ENCODE results near the gene SPOPL.
A peak's percentile ranks its signal among the peaks of the same experiment; 100 is the strongest.
"Not testable (repeated sequence)": the region's sequence is repeated elsewhere in the genome, so short reads cannot be mapped to it uniquely, and the experiment has no call there.

Gene SPOPL

DNA sequence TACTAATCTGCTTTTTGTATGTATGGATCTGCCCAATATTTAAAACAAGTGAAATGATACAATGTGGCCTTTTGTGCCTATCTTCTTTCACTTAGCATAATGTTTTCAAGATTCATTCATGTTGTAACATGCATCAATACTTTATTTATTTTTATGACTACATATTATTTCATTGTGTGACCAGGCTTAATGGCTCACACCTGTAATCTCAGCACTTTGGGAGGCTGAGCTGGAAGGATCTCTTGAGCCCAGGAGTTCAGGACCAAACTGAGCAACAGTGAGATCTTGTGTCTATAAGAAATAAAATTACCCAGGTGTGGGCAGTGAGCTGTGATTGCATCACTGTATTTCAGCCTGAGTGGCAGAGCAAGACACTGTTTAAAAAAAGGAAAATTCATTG is 33.2 kb downstream of the SPOPL start:
- Mint-ChIP-seq H3K4me1 (peaks cover 68% of the 10 kb centered on the region), H3K36me3 (peaks cover 43% of the 10 kb centered on the region), H3K9me3 (peaks cover 9% of the 10 kb centered on the region), H3K27me3 (no peaks in the 10 kb centered on the region), H3K27ac (no peak overlapping the region), H3K4me3 (no peak overlapping the region)
- no peak for ATAC-seq

DNA sequence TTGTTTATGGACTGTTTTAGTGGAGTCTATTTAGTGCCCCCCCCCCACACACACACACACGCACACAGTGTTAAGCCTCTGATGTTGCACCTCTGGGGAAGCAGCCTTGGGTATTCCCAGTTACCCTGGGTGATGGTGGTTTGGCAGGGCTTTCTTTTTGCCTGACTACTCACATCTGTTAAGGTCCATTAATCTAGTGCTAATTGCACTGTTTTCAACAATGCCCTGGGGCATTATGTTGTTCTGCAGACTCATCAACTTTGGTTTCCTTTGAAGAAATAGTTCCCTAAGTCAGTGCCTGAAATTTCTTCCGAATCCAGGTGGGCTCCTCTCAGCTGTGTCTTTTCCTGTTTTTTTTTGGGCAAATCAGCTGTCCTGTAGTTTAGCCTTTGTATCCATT is 34.7 kb downstream of the SPOPL start:
- Mint-ChIP-seq H3K9me3 (peaks cover 9% of the 10 kb centered on the region), H3K27me3 (no peaks in the 10 kb centered on the region), H3K36me3 (peaks cover 41% of the 10 kb centered on the region), H3K27ac (peak overlapping the region; percentile 84), H3K4me1 (peaks cover 63% of the 10 kb centered on the region), H3K4me3 (peak overlapping the region; percentile 58)
- ATAC-seq = peak; percentile 97

DNA sequence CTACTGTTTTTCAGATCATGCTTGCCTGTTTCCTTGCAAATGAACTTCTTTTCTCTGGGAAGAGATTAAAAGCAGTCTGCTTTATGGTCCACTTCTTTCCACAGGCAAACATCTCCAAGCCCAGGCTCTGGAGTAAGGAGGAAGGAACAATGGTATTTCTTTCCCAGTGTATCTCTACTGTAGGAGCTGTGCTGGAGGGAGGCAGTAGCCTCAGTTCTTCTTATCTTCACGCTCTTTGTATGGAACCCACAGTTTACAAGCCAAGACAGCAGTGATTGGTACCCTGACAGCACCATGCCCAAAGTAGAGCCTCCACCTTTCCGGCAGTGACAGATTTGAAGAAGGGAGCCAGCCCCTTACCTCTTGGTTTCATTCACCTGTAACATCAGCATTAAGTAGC is 35.2 kb downstream of the SPOPL start:
- ATAC-seq = no peak
- Mint-ChIP-seq H3K4me1 (peaks cover 63% of the 10 kb centered on the region), H3K27ac (peak overlapping the region; percentile 84), H3K9me3 (peaks cover 9% of the 10 kb centered on the region), H3K36me3 (peaks cover 46% of the 10 kb centered on the region), H3K4me3 (no peak overlapping the region), H3K27me3 (no peaks in the 10 kb centered on the region)

DNA sequence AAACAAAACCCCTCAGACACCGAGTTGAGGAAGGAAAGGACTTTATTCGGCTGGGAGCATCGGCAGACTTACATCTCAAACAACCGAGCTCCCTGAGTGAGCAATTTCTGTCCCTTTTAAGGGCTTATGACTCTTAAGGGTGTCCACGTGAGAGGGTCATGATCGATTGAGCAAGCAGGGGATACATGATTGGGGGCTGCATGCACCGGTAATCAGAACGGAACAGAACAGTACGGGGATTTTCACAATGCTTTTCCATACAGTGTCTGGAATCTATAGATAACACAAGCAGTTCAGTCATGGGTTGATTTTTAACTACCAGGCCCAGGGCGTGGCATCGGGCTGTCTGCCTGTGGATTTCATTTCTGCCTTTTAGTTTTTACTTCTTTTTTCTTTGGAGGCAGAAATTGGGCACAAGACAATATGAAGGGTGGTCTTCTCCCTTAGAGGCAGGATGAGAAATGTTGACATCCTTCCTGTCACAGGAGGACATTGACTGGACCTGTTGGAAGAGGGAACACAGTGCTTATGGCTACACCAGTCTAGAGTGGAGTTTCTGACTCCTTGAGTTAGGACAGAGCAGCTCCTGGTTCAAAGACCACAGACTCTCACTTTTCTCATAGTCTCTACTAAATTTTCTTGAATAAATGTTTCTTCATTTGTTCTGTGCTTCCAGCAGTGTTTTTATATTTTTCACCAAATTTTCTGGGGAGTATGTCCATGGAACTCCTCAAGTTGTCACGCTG is 35.8 kb downstream of the SPOPL start:
- Mint-ChIP-seq H3K4me1 (peaks cover 66% of the 10 kb centered on the region), H3K4me3 (no peak overlapping the region), H3K9me3 (peaks cover 9% of the 10 kb centered on the region), H3K27me3 (no peaks in the 10 kb centered on the region), H3K36me3 (peaks cover 52% of the 10 kb centered on the region), H3K27ac (peak overlapping the region; percentile 84)
- no peak for ATAC-seq

DNA sequence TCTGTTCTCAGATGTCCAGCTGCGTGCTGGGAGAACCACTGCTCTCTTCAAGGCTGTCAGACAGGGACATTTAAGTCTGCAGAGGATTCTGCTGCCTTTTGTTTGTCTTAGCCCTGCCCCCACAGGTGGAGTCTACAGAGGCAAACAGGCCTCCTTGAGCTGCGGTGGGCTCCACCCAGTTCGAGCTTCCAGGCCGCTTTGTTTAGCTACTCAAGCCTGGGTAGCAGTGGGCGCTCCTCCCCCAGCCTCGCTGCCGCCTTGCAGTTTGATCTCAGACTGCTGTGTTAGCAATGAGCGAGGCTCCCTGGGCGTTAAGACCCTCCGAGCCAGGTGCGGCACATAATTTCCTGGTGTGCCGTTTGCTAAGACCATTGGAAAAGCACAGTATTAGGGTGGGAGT is 42.6 kb downstream of the SPOPL start:
- not testable (repeated sequence) for ATAC-seq, H3K4me3 Mint-ChIP-seq, H3K27ac Mint-ChIP-seq, H3K9me3 Mint-ChIP-seq, H3K27me3 Mint-ChIP-seq
- Mint-ChIP-seq H3K36me3 (peaks cover 45% of the 10 kb centered on the region), H3K4me1 (peaks cover 55% of the 10 kb centered on the region)

DNA sequence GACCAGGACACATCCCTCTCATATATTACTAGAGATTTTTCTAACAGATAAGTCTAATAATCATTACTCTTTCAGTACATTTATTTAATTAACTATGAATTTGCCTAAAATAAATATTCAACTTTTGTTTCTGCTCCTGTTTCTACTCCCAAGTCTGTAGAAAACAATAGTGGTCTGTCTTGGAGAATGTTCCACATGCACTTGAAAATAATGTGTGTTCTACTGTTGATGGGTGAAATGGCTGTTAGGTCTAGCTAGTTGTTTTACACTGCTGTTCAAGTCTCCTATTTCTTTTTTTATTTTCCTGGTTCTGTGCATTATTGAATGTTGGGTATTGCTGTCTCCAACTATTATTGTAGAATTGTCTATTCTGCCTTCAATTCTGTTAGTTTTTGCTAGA is 47.2 kb downstream of the SPOPL start:
- peak overlapping the region; percentile 17 for H3K27ac Mint-ChIP-seq
- H3K4me1 Mint-ChIP-seq = peaks cover 36% of the 10 kb centered on the region
- H3K4me3 Mint-ChIP-seq = no peak overlapping the region
- no peak for ATAC-seq
- H3K9me3 Mint-ChIP-seq = no peaks in the 10 kb centered on the region
- H3K36me3 Mint-ChIP-seq = peaks cover 43% of the 10 kb centered on the region
- H3K27me3 Mint-ChIP-seq = no peaks in the 10 kb centered on the region

DNA sequence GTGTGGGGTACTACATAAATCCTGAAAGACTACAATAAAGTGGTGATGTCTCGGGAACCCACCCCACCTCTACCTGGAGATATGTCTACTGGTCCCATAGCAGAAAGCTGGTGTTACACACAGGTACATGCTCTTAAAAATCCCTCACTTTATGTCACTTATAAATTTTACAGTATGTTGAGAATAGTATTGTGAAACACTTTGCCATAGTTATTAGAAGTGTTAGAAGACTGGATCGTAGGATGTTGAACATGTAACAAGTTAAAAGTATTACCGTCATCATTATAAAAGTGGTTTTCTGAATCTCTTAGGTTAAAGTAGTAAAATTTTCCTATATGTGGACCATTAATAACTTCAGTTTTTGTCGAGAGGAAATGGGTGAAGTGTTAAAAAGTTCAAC is 48.6 kb downstream of the SPOPL start:
- no peak for ATAC-seq
- Mint-ChIP-seq H3K36me3 (peaks cover 43% of the 10 kb centered on the region), H3K4me3 (no peak overlapping the region), H3K27me3 (no peaks in the 10 kb centered on the region), H3K27ac (peak overlapping the region; percentile 85), H3K4me1 (peaks cover 27% of the 10 kb centered on the region), H3K9me3 (no peaks in the 10 kb centered on the region)

DNA sequence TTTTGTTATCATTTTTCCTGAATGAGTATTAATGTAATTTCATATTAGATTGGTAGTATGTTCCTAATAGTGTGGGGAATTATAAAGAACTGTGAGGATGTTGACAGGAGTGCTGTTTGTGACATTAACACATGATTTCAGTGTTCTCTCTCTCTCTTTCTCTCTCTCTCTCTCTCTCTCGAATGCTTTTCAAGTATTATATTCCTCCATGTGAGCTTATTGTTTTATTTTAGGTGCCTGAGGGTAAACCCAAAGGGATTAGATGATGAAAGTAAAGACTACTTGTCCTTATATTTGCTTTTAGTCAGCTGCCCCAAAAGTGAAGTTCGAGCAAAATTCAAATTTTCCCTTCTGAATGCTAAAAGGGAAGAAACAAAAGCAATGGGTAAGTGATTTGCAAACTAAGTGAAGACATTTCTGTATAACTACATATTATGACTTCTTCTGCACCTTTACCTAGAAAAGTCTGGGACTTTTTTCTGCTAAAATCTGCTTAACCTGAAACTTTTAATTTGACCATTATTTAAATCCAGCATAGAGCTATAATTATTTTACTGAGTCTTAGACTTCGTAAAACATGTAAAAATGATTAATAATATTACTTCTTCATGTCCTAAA is 49.2 kb downstream of the SPOPL start:
- Mint-ChIP-seq H3K36me3 (peaks cover 43% of the 10 kb centered on the region), H3K4me3 (peak overlapping the region; percentile 1), H3K27me3 (no peaks in the 10 kb centered on the region), H3K27ac (peak overlapping the region; percentile 85), H3K9me3 (no peaks in the 10 kb centered on the region), H3K4me1 (peaks cover 27% of the 10 kb centered on the region)
- ATAC-seq = no peak

DNA sequence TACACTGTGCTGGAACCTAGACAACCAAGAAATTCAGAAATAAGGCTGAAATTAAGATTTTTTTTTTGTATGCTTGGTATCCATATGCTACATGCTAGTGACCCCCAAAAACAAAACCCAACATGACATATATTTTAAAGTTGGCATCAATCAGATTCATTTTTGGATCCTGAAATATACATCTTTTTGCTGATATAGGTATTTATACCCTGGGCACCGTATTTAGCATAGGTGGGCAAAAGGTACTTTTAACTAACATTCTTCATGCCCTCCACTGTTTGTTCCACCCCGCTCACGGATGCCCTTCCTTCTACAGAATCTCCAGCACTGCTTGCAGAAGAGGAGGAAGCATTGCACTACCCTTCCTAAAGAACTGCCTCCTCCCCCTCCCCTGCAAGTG is 52.6 kb downstream of the SPOPL start:
- no peak for ATAC-seq
- H3K36me3 Mint-ChIP-seq = peaks cover 41% of the 10 kb centered on the region
- no peaks in the 10 kb centered on the region for H3K27me3 Mint-ChIP-seq
- H3K4me3 Mint-ChIP-seq = no peak overlapping the region
- no peak overlapping the region for H3K27ac Mint-ChIP-seq
- H3K4me1 Mint-ChIP-seq = peaks cover 15% of the 10 kb centered on the region
- no peaks in the 10 kb centered on the region for H3K9me3 Mint-ChIP-seq

DNA sequence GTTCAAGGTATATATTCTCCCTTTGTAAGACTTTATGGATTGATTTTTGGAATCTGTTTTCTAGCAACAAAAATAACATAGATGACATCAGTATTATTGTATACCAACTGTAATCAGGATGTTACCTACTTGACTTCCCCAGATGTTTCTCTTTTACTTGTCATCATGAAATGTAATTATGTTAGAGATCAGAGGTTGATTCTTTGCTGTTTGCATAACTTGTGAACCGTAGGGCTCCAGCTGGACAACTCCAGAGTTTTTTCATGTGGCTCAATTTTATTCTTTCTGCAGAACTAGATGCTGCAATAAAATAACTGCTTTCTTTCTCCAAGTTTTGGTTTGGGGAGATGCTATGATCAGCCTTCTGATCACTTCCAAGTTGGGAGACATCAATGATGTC is 58.1 kb downstream of the SPOPL start:
- Mint-ChIP-seq H3K36me3 (peaks cover 40% of the 10 kb centered on the region), H3K27ac (no peak overlapping the region), H3K9me3 (no peaks in the 10 kb centered on the region), H3K4me1 (no peaks in the 10 kb centered on the region), H3K27me3 (no peaks in the 10 kb centered on the region), H3K4me3 (no peak overlapping the region)
- ATAC-seq = no peak

DNA sequence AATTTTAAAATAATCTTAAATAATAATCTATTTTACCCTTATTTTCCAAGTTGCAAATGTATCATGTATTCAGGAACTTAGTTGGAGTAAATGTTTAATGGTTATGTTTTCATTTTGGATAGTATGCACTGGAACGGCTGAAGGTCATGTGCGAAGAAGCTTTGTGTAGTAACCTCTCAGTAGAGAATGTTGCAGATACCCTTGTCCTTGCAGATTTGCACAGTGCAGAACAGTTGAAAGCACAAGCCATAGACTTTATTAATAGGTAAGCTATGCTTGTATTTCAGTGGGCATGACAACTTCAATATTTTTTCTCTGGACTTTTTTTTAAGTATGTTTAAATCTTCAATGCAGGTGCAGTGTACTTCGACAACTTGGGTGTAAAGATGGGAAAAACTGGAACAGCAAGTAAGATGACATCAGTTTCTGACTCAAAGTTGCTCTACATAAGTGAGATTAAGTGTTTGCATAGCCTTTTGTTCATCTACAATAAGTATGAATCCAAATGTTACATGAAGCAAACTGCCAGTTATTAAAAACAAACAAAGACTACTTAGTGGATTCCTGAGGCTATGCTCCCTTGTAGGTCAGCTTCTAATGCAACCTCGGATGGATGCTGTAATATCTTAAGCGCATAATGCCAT is 63.1 kb downstream of the SPOPL start:
- no peak for ATAC-seq

DNA sequence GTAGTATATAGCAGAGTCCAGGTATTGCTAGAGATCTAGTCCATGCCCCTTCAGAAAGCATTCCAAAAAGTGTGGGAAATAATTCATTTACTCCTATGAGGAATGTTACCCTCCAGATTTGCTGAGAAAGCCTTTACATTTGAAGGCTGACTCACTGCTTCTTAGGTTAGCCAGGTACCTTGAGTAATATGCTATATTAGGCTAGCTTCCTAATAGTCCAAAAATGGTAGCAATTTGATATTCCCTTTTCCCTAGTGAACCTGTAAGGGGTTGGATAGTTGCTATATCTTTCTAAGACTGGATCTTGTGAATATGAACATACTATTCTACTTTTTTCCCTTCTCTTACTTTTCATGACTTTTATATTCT is 63.6 kb downstream of the SPOPL start:
- H3K4me1 Mint-ChIP-seq = no peaks in the 10 kb centered on the region
- no peak overlapping the region for H3K4me3 Mint-ChIP-seq
- H3K9me3 Mint-ChIP-seq = no peaks in the 10 kb centered on the region
- H3K27me3 Mint-ChIP-seq = no peaks in the 10 kb centered on the region
- H3K36me3 Mint-ChIP-seq = peaks cover 40% of the 10 kb centered on the region
- no peak overlapping the region for H3K27ac Mint-ChIP-seq
- no peak for ATAC-seq

More for the DNA sequence above, 63.1 kb downstream of the SPOPL start:
- Mint-ChIP-seq H3K27ac (no peak overlapping the region), H3K36me3 (peaks cover 39% of the 10 kb centered on the region), H3K27me3 (no peaks in the 10 kb centered on the region), H3K4me1 (no peaks in the 10 kb centered on the region), H3K9me3 (no peaks in the 10 kb centered on the region), H3K4me3 (no peak overlapping the region)

DNA sequence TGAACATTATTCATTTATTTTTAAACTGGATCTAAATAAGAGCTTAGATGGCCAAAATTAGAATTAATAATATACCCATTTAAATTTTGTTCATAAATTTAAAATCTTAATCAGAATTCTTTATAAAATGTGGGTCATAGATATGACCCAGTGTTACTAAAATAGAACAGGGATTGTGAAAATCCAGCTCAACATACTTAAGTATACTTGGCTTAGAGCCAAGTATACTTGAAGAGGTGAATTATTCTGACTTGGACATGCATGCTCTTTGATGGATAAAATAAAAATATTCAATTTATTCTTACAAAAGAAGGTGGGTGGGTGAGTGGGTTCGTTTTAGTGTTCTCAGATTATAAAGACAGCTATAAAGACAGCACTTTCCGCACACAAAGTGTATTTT is 70.7 kb downstream of the SPOPL start:
- no peak overlapping the region for H3K4me3 Mint-ChIP-seq
- peaks cover 8% of the 10 kb centered on the region for H3K9me3 Mint-ChIP-seq
- H3K4me1 Mint-ChIP-seq = peaks cover 12% of the 10 kb centered on the region
- H3K27ac Mint-ChIP-seq = no peak overlapping the region
- H3K27me3 Mint-ChIP-seq = no peaks in the 10 kb centered on the region
- ATAC-seq = no peak
- H3K36me3 Mint-ChIP-seq = peaks cover 60% of the 10 kb centered on the region

DNA sequence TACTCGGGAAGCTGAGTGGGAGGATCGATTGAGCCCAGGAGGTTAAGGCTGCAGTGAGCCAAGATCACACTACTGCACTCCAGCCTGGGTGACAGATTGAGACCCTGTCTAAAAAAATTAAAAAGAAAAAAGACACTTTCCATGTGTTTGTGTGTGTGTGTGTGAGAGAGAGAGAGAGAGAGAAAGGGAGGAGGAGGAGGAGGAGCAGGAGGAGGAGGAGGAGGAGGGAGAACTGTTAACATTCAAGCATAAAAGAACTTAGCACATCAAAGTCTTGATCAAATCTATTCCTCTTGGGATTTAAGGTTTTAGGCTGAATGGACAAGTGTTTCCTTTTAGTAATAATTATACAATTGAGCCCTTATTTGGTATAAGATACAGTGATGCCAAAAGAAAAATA is 75.5 kb downstream of the SPOPL start:
- no peak for ATAC-seq
- Mint-ChIP-seq H3K4me1 (peaks cover 20% of the 10 kb centered on the region), H3K36me3 (peaks cover 88% of the 10 kb centered on the region), H3K4me3 (no peak overlapping the region), H3K27me3 (no peaks in the 10 kb centered on the region), H3K9me3 (peaks cover 8% of the 10 kb centered on the region), H3K27ac (no peak overlapping the region)

DNA sequence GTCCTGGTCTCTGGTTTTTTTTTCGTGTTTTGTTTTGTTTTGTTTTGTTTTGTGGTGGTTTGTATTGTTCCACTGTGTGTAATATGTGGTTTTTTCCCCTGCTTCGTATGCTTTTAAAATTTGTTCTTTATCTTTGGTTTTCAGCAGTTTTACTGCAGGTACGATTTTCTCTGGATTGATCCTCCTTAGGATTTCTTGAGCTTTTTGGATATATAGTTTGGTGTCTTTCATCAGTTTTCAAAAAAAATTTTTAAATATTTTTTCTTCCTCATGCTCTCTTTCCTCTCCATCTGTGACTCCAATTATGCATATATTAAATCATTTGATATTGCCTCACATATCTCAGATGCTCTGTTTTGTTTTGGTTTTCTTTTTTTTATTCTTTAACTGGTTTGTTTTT is 78.0 kb downstream of the SPOPL start:
- peaks cover 14% of the 10 kb centered on the region for H3K4me1 Mint-ChIP-seq
- ATAC-seq = no peak
- peaks cover 5% of the 10 kb centered on the region for H3K9me3 Mint-ChIP-seq
- no peaks in the 10 kb centered on the region for H3K27me3 Mint-ChIP-seq
- H3K4me3 Mint-ChIP-seq = no peak overlapping the region
- no peak overlapping the region for H3K27ac Mint-ChIP-seq
- H3K36me3 Mint-ChIP-seq = peaks cover 87% of the 10 kb centered on the region

DNA sequence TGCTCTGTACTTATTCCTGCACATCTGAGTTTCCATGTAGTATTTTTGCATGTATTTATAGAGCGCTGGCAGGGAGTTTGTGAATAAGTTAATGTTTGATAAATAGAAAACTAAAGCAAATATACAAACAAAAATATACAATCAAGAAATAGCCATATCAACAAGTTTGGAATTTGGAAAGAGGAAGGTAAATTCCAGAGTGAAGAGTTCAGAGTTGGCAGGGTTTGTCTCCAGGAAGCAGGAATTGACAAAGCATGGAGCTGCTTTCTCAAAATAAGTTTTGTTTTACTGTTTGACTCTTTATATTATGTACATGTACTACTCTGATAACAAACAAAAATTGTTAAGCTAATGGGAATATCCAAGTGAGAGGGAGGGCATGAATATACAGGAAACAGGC is 80.3 kb downstream of the SPOPL start:
- Mint-ChIP-seq H3K27ac (no peak overlapping the region), H3K4me1 (peaks cover 8% of the 10 kb centered on the region), H3K4me3 (no peak overlapping the region), H3K27me3 (no peaks in the 10 kb centered on the region), H3K36me3 (peaks cover 69% of the 10 kb centered on the region), H3K9me3 (no peaks in the 10 kb centered on the region)
- no peak for ATAC-seq

All from stimulated activated memory B cell treated with anti-CD40 and anti-IgM and Interleukin-4, amounts not matched to agents 10 μg/mL and 1 μg/mL and 100 μg/mL, for 72 hours (primary cell).